ENCODE measurements around the gene CLEC7A.

Gene CLEC7A

DNA sequence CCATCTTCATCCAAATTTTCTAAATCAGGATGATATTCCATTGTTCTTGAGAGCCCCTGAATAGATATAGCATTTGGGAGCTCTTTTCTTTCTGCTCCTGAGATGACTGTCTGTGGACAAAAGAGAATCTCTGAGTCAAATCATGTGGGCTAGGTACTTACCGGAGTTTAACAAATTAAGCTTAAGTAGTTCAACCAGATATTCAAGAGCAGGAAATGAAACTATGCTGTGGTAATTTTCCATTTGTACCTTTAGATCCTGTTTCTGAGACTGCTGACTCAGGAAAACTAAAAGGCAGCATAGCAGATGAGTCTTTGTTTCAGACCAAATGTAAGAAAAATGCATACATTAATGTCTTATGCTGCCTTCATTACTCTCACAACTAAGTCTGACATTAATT is at the start of gene CLEC7A:
CLEC7A (minus strand) TSS at position 158 of the 400 bp plus-strand sequence; CDS start at position 41, 117 bp downstream.
- DNase-seq (ENCODE audit: low read depth) = no peak
- Histone ChIP-seq H3K4me1 (ENCODE audit: control insufficient read depth, insufficient read depth, low read length) (no peaks in the 10 kb centered on the region), H3K9ac (ENCODE audit: low read length) (no peak within 1 kb of the TSS), H3K4me3 (ENCODE audit: low read length) (no peak within 1 kb of the TSS), H3K27me3 (replicated peaks; ENCODE audit: control insufficient read depth, insufficient read depth, low read length) (no peaks in the 10 kb centered on the region), H3K9me3 (ENCODE audit: control insufficient read depth, low read length) (no peaks in the 10 kb centered on the region), H3K36me3 (ENCODE audit: control insufficient read depth, insufficient read depth, low read length, severe bottlenecking) (no peaks in the 10 kb centered on the region)

DNA sequence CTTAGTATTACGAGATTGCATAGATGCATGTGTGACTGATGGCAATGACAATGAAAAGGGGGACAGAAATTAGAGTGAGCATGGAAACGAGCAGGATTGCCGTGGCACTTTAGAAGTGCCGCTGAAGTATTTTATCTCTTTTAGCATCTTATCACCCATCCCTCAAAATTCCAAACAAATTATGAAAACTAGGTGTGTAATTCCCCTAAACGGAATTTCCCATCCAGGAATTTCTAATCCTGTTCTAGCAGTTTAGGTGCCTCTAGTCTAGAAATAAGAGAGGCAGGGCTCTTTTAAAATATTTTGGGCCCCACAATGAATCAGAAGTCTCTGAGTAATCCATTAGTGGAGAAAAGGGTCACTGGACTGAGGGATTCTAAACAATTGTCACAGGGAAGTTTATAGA is 49.8 kb upstream of the CLEC7A start:
- Histone ChIP-seq H3K27me3 (replicated peaks; ENCODE audit: control insufficient read depth, insufficient read depth, low read length) (no peaks in the 10 kb centered on the region), H3K9me3 (ENCODE audit: control insufficient read depth, low read length) (no peaks in the 10 kb centered on the region), H3K4me3 (ENCODE audit: low read length) (no peak overlapping the region), H3K9ac (ENCODE audit: low read length) (no peak overlapping the region), H3K36me3 (ENCODE audit: control insufficient read depth, insufficient read depth, low read length, severe bottlenecking) (no peaks in the 10 kb centered on the region), H3K4me1 (ENCODE audit: control insufficient read depth, insufficient read depth, low read length) (peaks cover 29% of the 10 kb centered on the region)
- DNase-seq (ENCODE audit: low read depth) = no peak

DNA sequence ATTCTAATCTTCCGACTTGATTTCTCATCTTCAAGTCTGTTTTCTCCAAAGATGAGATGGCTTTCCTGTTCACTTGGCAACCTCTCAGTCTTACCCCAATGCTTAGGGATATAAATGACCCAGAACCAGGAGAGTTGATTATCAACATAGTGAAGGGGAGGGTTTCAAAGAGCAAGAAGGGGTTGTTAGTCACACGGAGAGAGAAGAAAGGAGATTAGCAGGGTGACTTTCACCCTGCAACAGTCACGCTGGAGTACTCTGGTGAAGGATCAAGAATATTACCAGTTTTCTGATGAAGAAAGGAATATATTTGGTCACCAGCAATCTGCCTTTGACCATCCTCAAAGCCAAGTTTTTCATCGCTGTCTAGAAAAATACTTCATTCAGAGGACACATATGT is 48.8 kb upstream of the CLEC7A start, which contains the start of gene TMEM52B:
TMEM52B (plus strand) TSS at position 212 of the 400 bp plus-strand sequence. CDS start 543 bp downstream, outside the sequence.
- no peak for DNase-seq (ENCODE audit: low read depth)
- Histone ChIP-seq H3K4me3 (ENCODE audit: low read length) (no peak within 1 kb of the TSS), H3K9me3 (ENCODE audit: control insufficient read depth, low read length) (no peaks in the 10 kb centered on the region), H3K36me3 (ENCODE audit: control insufficient read depth, insufficient read depth, low read length, severe bottlenecking) (no peaks in the 10 kb centered on the region), H3K9ac (ENCODE audit: low read length) (no peak within 1 kb of the TSS), H3K4me1 (ENCODE audit: control insufficient read depth, insufficient read depth, low read length) (peaks cover 20% of the 10 kb centered on the region), H3K27me3 (replicated peaks; ENCODE audit: control insufficient read depth, insufficient read depth, low read length) (no peaks in the 10 kb centered on the region)

DNA sequence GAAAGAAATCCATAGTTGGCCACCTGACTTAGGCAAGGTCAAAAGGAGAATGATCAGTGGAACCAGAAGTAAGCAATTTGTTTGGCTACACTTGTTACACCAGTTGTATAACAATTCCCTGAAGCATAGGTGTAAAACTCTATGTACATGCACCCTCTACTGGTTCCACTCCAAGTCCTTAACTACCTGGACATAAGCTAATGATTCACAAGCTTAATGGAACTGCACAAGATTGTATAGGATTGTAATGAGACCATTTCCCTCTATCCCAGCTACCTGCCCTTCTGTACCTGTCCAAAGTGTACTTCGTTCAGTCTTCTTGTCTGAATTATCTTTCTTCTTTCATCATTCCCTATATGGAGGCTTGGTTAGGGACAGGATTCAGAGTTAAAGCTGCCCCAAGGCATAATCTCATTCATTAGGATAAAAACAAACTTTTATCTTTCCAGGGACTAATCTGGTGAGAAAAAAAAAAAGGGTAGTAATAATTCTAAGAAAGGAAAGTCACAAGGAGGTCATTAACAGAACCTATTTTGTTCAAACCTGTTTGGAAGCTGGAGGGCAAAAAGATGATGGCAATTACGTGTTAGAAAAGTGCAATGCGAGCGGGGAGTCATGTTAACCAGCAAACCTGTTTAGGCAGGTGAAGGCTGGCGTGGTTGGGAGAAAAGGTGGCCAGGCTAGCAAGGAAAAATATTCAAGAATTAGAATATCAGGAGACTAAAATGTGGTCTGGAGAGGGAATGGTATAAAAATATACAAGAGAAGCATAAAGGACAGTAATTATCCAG is 46.0 kb upstream of the CLEC7A start:
- DNase-seq (ENCODE audit: low read depth) = no peak
- no peak overlapping the region for H3K4me3 ChIP-seq (ENCODE audit: low read length)
- no peak overlapping the region for H3K9ac ChIP-seq (ENCODE audit: low read length)
- no peaks in the 10 kb centered on the region for H3K27me3 ChIP-seq (replicated peaks; ENCODE audit: control insufficient read depth, insufficient read depth, low read length)
- peaks cover 6% of the 10 kb centered on the region for H3K4me1 ChIP-seq (ENCODE audit: control insufficient read depth, insufficient read depth, low read length)
- no peaks in the 10 kb centered on the region for H3K9me3 ChIP-seq (ENCODE audit: control insufficient read depth, low read length)
- H3K36me3 ChIP-seq (ENCODE audit: control insufficient read depth, insufficient read depth, low read length, severe bottlenecking) = no peaks in the 10 kb centered on the region

DNA sequence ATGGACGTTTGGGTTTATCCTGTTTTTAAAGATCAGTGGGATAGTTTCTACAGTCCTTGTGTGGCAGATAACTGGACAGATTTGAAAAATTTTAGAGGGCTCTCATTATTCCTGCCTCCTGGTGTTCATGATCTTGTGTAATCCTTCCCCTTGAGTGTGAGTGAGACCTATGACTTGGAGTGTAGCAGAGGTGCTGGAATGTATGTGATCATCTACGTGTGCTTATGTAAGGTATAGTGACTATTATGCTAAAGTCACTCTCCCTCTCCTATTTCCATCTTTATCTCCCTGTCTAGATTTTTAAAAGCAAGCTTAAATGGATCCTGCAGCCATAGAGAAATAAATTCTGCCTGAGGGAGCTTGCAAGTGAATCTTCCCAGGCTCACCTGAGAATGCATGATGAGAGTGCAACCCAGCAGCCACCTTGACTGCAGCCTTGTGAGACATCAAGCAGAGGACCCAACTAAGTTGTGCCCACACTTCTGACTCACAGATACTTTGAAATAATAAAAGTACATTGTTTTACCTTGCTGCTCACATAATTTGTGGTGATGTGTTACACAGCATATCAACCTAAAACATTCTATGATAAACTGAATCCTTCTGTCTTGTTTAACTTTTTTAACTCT is 45.1 kb upstream of the CLEC7A start:
- Histone ChIP-seq H3K36me3 (ENCODE audit: control insufficient read depth, insufficient read depth, low read length, severe bottlenecking) (no peaks in the 10 kb centered on the region), H3K9ac (ENCODE audit: low read length) (no peak overlapping the region), H3K27me3 (replicated peaks; ENCODE audit: control insufficient read depth, insufficient read depth, low read length) (no peaks in the 10 kb centered on the region)

DNA sequence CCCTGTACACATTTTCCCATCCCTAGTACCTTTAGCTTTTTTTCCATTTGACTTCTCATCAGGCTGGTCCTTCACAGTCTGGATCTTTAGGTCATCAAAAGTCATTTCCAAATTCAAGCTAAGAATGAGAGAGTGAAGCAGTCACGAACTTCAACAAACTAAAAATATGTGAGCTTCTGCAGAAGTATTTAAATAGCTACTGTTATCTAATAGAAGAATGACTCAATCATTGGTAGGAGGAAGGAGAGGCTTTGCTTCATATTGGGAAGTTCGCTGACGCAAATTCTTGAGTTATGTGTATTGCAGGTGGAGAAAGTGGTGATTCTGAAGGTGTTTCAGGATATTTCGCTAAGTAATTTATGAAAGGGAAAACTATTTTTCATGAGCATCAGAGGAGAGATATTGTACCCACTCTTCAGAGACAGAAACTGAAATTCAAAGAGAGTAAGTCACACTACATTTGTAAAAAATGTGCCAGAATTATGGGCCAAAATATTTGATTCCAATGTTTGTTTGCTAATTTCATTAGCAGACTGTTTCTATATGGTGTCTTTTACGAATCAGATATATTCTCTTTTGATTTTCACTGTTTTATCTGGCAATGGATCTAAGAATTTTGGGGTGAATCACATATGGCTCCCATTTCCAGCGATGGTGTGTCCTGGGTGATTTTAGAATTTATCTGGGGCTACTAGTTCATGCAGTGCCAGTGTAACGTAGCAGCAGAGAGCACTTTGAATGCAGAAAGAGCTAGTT is 42.2 kb upstream of the CLEC7A start, which contains the start of gene OLR1:
OLR1 (minus strand) TSS at position 160 of the 756 bp plus-strand sequence; CDS start at position 105, 55 bp downstream.
- no peak for DNase-seq (ENCODE audit: low read depth)
- Histone ChIP-seq H3K9me3 (ENCODE audit: control insufficient read depth, low read length) (no peaks in the 10 kb centered on the region), H3K4me1 (ENCODE audit: control insufficient read depth, insufficient read depth, low read length) (peaks cover 8% of the 10 kb centered on the region), H3K4me3 (ENCODE audit: low read length) (no peak within 1 kb of the TSS), H3K36me3 (ENCODE audit: control insufficient read depth, insufficient read depth, low read length, severe bottlenecking) (no peaks in the 10 kb centered on the region), H3K9ac (ENCODE audit: low read length) (no peak within 1 kb of the TSS), H3K27me3 (replicated peaks; ENCODE audit: control insufficient read depth, insufficient read depth, low read length) (no peaks in the 10 kb centered on the region)

More for the DNA sequence above, 45.1 kb upstream of the CLEC7A start:
- DNase-seq (ENCODE audit: low read depth) = no peak
- Histone ChIP-seq H3K4me3 (ENCODE audit: low read length) (no peak overlapping the region), H3K4me1 (ENCODE audit: control insufficient read depth, insufficient read depth, low read length) (peaks cover 6% of the 10 kb centered on the region), H3K9me3 (ENCODE audit: control insufficient read depth, low read length) (no peaks in the 10 kb centered on the region)

DNA sequence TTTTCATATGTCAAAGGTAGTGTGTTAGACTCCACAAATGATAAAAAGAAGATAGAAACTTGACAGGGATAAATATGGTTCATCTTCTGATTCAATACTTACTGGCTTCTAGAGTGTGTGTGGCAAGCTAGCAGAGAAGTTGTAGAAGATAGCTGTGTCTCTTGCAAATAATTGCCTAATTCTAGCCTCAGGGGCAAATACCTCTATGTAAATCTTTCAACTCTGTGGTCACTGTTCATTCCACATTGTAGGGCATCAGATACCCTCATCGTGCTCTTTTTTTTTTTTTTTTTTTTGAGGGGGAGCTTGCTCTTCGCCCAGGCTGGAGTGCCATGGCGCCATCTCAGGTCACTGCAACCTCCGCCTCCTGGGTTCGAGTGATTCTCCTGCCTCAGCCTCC is 40.2 kb upstream of the CLEC7A start:
- H3K9ac ChIP-seq (ENCODE audit: low read length) = no peak overlapping the region
- peak; percentile 63 for DNase-seq (ENCODE audit: low read depth)
- peaks cover 8% of the 10 kb centered on the region for H3K4me1 ChIP-seq (ENCODE audit: control insufficient read depth, insufficient read depth, low read length)
- no peak overlapping the region for H3K4me3 ChIP-seq (ENCODE audit: low read length)
- no peaks in the 10 kb centered on the region for H3K27me3 ChIP-seq (replicated peaks; ENCODE audit: control insufficient read depth, insufficient read depth, low read length)
- no peaks in the 10 kb centered on the region for H3K9me3 ChIP-seq (ENCODE audit: control insufficient read depth, low read length)
- H3K36me3 ChIP-seq (ENCODE audit: control insufficient read depth, insufficient read depth, low read length, severe bottlenecking) = no peaks in the 10 kb centered on the region

DNA sequence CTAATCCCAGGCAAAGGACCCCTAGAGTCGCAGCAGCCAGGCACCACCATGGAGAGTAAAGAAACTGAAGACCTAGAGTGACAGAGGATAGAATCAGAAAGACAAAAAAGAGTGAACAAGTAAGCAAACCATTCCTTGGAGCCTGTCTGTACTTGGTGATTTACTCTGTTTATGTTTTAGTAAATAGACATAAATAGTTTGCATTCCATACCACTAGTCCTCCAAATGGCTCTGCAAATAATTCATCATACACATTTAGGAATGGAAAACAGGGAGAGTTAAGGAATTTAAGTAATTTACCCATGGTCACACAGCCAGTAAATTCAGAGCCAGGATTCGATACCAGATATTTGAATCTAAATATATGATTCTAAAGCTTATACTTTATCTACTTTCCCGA is 39.1 kb upstream of the CLEC7A start:
- Histone ChIP-seq H3K4me3 (ENCODE audit: low read length) (no peak overlapping the region), H3K27me3 (replicated peaks; ENCODE audit: control insufficient read depth, insufficient read depth, low read length) (no peaks in the 10 kb centered on the region), H3K9ac (ENCODE audit: low read length) (no peak overlapping the region), H3K4me1 (ENCODE audit: control insufficient read depth, insufficient read depth, low read length) (peaks cover 8% of the 10 kb centered on the region), H3K9me3 (ENCODE audit: control insufficient read depth, low read length) (no peaks in the 10 kb centered on the region), H3K36me3 (ENCODE audit: control insufficient read depth, insufficient read depth, low read length, severe bottlenecking) (no peaks in the 10 kb centered on the region)
- peak; percentile 52 for DNase-seq (ENCODE audit: low read depth)

DNA sequence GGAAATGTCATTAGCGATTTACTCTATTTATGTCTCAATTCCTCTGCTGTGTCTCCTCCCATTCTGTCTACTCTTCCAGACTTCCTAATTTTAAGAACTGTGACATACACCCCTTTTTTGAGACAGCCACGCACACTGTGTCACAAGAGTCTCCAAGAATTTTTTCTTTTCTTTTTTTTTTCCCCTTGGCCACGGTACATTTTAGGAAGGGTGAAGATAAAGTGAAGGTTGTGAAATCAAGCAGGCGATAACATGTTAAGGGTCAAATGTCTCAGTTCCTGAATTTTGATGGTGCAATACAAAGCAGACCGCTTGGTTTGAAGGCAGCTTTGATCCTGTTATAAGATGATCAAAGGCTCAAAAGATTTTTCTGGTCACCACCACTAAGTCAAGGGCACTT is 37.6 kb upstream of the CLEC7A start:
- peak; percentile 56 for DNase-seq (ENCODE audit: low read depth)
- Histone ChIP-seq H3K4me1 (ENCODE audit: control insufficient read depth, insufficient read depth, low read length) (peaks cover 8% of the 10 kb centered on the region), H3K9ac (ENCODE audit: low read length) (no peak overlapping the region), H3K27me3 (replicated peaks; ENCODE audit: control insufficient read depth, insufficient read depth, low read length) (no peaks in the 10 kb centered on the region), H3K4me3 (ENCODE audit: low read length) (peak overlapping the region; percentile 27), H3K36me3 (ENCODE audit: control insufficient read depth, insufficient read depth, low read length, severe bottlenecking) (no peaks in the 10 kb centered on the region), H3K9me3 (ENCODE audit: control insufficient read depth, low read length) (no peaks in the 10 kb centered on the region)

DNA sequence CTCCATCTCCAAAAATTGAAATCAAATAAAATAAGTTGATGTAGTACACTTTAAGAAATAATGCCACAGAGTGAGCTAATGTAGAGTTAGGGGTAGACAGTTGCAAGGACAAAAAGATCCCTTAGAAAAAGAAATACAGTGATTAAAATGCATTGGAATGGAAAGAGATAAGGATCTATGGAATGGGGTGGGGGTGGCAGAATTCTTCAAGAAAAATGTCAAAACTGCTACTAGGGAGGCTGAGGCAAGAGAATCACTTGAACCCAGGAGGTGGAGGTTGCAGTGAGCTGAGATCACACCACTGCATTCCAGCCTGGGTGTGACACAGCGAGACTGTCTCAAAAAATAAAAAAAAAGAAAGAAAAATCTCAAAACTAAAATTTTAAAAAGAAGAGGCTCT is 35.4 kb upstream of the CLEC7A start:
- DNase-seq (ENCODE audit: low read depth) = no peak
- Histone ChIP-seq H3K9me3 (ENCODE audit: control insufficient read depth, low read length) (no peaks in the 10 kb centered on the region), H3K9ac (ENCODE audit: low read length) (no peak overlapping the region), H3K4me3 (ENCODE audit: low read length) (no peak overlapping the region), H3K36me3 (ENCODE audit: control insufficient read depth, insufficient read depth, low read length, severe bottlenecking) (no peaks in the 10 kb centered on the region), H3K27me3 (replicated peaks; ENCODE audit: control insufficient read depth, insufficient read depth, low read length) (no peaks in the 10 kb centered on the region), H3K4me1 (ENCODE audit: control insufficient read depth, insufficient read depth, low read length) (peaks cover 8% of the 10 kb centered on the region)

DNA sequence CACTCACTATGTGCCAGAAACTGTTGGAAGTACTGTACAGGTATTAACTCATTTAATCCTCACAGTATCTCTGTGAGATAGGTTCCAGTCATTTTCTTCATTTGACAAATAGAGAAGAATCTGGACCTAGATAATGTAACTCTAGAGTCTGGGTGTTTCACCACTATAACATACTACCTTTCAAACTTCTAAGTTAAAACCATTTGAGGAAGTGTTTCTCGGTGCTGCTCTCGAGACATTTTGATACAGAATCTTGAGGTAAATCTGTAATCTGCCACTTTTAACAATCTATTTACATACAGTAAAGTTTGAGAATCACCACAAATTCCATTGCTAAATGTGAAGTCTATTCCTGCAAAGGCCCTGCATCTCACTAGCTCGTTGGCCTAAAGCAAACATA is 33.1 kb upstream of the CLEC7A start:
- Histone ChIP-seq H3K27me3 (replicated peaks; ENCODE audit: control insufficient read depth, insufficient read depth, low read length) (no peaks in the 10 kb centered on the region), H3K9me3 (ENCODE audit: control insufficient read depth, low read length) (no peaks in the 10 kb centered on the region), H3K36me3 (ENCODE audit: control insufficient read depth, insufficient read depth, low read length, severe bottlenecking) (no peaks in the 10 kb centered on the region), H3K4me1 (ENCODE audit: control insufficient read depth, insufficient read depth, low read length) (peaks cover 8% of the 10 kb centered on the region), H3K9ac (ENCODE audit: low read length) (no peak overlapping the region), H3K4me3 (ENCODE audit: low read length) (no peak overlapping the region)
- no peak for DNase-seq (ENCODE audit: low read depth)

Data from adipocyte (in vitro differentiated cells).